ENCODE results near the gene VWCE.

Gene VWCE

GRCh38 chr11:61278001-61278470 is 17.1 kb downstream of the VWCE start:
- no peaks in the 10 kb centered on the region for H3K9me2 ChIP-seq (replicated peaks; ENCODE audit: insufficient read depth, low read length)
- no peaks in the 10 kb centered on the region for H3K9me3 ChIP-seq (replicated peaks; ENCODE audit: insufficient read depth, low read length)
- H3K4me1 ChIP-seq (ENCODE audit: low read length), result peaks cover 4% of the 10 kb centered on the region; the same call in 1 of the 2 replicates
- no peak overlapping the region for H3K4me3 ChIP-seq (ENCODE audit: low read length)
- no peak for TF ChIP-seq EZH2 (optimal IDR thresholded peaks at IDR 0.05; ENCODE audit: low read depth, low read length)
- TF ChIP-seq EZH2phosphoT487 (IDR thresholded peaks at IDR 0.05; ENCODE audit: low read length), result no peak
- no peak for TF ChIP-seq CTCF (IDR thresholded peaks at IDR 0.05; ENCODE audit: low read length)
- H3K4me2 ChIP-seq (ENCODE audit: low read depth, low read length), result peak overlapping the region; percentile 12; the same call in 1 of the 2 replicates
- H3F3A ChIP-seq (ENCODE audit: insufficient read depth, low read length), result no peaks in the 10 kb centered on the region
- H3K27ac ChIP-seq (ENCODE audit: low read length), result peak overlapping the region; percentile 49; the same call in 1 of the 2 replicates
- no peaks in the 10 kb centered on the region for H3K79me2 ChIP-seq (ENCODE audit: low read length)
- H3K9ac ChIP-seq (ENCODE audit: low read length), result no peak overlapping the region
- no peak overlapping the region for H2AFZ ChIP-seq (ENCODE audit: low read length)
- no peaks in the 10 kb centered on the region for H4K20me1 ChIP-seq (ENCODE audit: insufficient read depth, low read length)
- peaks cover 15% of the 10 kb centered on the region for H3K27me3 ChIP-seq (replicated peaks; ENCODE audit: insufficient read depth, low read length)
- DNase-seq, result peak; percentile 10
- no peaks in the 10 kb centered on the region for H3K36me3 ChIP-seq (replicated peaks; ENCODE audit: insufficient read depth, low read length)

GRCh38 chr11:61277186-61278000 is 17.7 kb downstream of the VWCE start:
- peak; percentile 36 for DNase-seq
- H4K20me1 ChIP-seq (ENCODE audit: insufficient read depth, low read length), result no peaks in the 10 kb centered on the region
- H3K27ac ChIP-seq (ENCODE audit: low read length), result peak overlapping the region; percentile 49; the same call in 1 of the 2 replicates
- no peaks in the 10 kb centered on the region for H3K79me2 ChIP-seq (ENCODE audit: low read length)
- peaks cover 15% of the 10 kb centered on the region for H3K27me3 ChIP-seq (replicated peaks; ENCODE audit: insufficient read depth, low read length)
- no peaks in the 10 kb centered on the region for H3K36me3 ChIP-seq (replicated peaks; ENCODE audit: insufficient read depth, low read length)
- no peak overlapping the region for H3K4me2 ChIP-seq (ENCODE audit: low read depth, low read length)
- no peaks in the 10 kb centered on the region for H3K9me2 ChIP-seq (replicated peaks; ENCODE audit: insufficient read depth, low read length)
- H3K9me3 ChIP-seq (replicated peaks; ENCODE audit: insufficient read depth, low read length), result no peaks in the 10 kb centered on the region
- H3F3A ChIP-seq (ENCODE audit: insufficient read depth, low read length), result no peaks in the 10 kb centered on the region
- no peak overlapping the region for H3K4me3 ChIP-seq (ENCODE audit: low read length)
- H3K4me1 ChIP-seq (ENCODE audit: low read length), result peaks cover 4% of the 10 kb centered on the region; the same call in 1 of the 2 replicates
- no peak overlapping the region for H3K9ac ChIP-seq (ENCODE audit: low read length)
- TF ChIP-seq CTCF (IDR thresholded peaks at IDR 0.05; ENCODE audit: low read length) (no peak), EZH2phosphoT487 (IDR thresholded peaks at IDR 0.05; ENCODE audit: low read length) (no peak), EZH2 (optimal IDR thresholded peaks at IDR 0.05; ENCODE audit: low read depth, low read length) (no peak)
- H2AFZ ChIP-seq (ENCODE audit: low read length), result no peak overlapping the region

DNA sequence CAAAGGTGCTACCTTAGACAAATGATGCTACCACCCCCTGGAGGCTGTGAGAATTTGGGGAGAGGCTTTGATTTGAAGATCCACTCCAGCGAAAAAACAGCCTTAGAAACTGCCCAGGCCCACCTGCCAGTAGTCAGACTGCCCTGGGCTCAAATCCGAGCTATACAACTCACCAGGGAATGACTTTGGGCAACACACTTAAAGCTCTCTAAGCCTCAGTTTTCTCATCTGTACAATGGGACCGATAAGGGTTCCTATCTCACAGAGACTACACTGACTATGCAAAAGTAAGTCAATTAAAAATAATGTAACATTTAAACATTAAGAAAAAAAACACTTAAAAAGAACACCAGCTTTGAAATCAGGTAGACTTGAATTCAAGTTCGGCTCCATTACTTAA is 19.9 kb downstream of the VWCE start:
- no peaks in the 10 kb centered on the region for H3K36me3 ChIP-seq (replicated peaks; ENCODE audit: insufficient read depth, low read length)
- no peak overlapping the region for H2AFZ ChIP-seq (ENCODE audit: low read length)
- H3K9me3 ChIP-seq (replicated peaks; ENCODE audit: insufficient read depth, low read length), result no peaks in the 10 kb centered on the region
- no peaks in the 10 kb centered on the region for H3K79me2 ChIP-seq (ENCODE audit: low read length)
- H3K27me3 ChIP-seq (replicated peaks; ENCODE audit: insufficient read depth, low read length), result peaks cover 15% of the 10 kb centered on the region
- H3F3A ChIP-seq (ENCODE audit: insufficient read depth, low read length), result no peaks in the 10 kb centered on the region
- no peaks in the 10 kb centered on the region for H4K20me1 ChIP-seq (ENCODE audit: insufficient read depth, low read length)
- H3K9me2 ChIP-seq (replicated peaks; ENCODE audit: insufficient read depth, low read length), result no peaks in the 10 kb centered on the region
- no peak overlapping the region for H3K9ac ChIP-seq (ENCODE audit: low read length)
- DNase-seq, result no peak
- no peak overlapping the region for H3K4me2 ChIP-seq (ENCODE audit: low read depth, low read length)
- no peak for TF ChIP-seq EZH2 (optimal IDR thresholded peaks at IDR 0.05; ENCODE audit: low read depth, low read length)
- no peak for TF ChIP-seq CTCF (IDR thresholded peaks at IDR 0.05; ENCODE audit: low read length)
- no peak for TF ChIP-seq EZH2phosphoT487 (IDR thresholded peaks at IDR 0.05; ENCODE audit: low read length)
- no peak overlapping the region for H3K4me3 ChIP-seq (ENCODE audit: low read length)
- H3K27ac ChIP-seq (ENCODE audit: low read length), result no peak overlapping the region
- H3K4me1 ChIP-seq (ENCODE audit: low read length), result peaks cover 4% of the 10 kb centered on the region; the same call in 1 of the 2 replicates

All from MM.1S (cell line).